CD4-positive, alpha-beta T cell treated with Interleukin-6 at 100 ng/mL for 8 hours (primary cell): ENCODE measurements around the gene CNTNAP1.

Source experiments
- DNase-seq: peaks from one replicate; pipeline ENCODE4 v3.0.0-alpha.2; 2020; ENCODE audit warnings: mixed read lengths, low spot score

Gene CNTNAP1

DNA sequence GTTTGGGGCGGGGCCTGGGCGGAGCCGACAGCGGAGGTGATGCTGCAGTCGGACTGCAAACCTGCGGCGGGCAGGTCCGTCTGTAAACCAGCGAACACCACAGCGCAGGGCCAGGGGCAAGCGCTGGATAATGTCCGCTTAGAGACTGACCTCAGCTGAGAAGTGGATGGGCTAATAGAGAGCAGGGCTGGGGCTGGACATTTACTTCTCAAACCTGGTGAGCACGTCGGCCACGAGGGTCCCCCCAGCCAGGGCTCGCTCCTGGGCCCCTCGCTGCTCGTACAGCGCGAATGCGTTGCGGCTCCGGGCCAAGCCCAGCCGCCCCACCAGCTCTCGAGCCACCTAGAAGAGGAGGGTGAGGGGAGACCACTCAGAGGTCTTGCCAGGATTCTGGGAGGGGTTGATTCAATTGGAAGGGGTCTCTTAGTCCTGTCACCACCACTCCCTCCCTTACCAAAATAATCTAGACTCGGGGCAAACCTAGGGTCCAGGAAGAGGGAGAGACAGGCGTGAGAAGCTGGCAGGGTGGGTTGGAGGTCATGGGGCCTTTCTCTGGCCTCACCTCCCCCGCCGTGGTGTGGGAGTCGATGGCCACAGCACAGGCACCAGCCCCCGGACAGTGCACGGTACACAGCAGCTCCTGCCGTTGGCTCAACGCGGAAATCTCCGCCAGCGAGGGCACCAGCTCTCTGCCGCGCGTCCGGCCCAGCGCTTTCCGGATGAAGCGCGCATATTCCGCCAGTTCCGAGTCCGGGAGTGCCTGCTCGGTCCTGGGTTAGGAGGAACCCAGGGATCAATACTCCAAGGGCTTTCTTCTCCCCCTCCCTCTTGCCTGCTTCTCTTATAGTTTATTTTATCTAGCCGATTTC is 11.3 kb upstream of the CNTNAP1 start:
- DNase-seq = no peak

DNA sequence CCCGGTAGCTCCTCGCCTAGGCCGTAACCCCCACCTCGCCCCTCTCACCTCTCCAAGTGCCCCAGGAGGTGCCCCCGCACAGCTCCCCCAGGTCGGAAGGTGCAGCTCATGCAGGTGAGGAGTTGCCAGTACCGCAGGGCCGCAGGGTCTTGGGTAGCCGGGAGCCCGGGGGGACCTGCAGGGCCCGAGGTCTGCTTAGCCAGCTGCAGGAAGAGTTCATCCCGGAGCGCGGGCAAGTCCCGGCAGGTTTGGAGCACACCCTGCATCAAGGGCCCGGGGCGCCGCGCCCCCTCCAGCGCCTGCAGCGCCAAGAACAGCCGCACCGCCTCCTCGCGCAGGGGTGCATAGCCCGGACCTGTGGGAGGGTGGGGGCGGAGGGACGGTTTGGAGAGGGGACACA is 10.3 kb upstream of the CNTNAP1 start:
- no peak for DNase-seq

DNA sequence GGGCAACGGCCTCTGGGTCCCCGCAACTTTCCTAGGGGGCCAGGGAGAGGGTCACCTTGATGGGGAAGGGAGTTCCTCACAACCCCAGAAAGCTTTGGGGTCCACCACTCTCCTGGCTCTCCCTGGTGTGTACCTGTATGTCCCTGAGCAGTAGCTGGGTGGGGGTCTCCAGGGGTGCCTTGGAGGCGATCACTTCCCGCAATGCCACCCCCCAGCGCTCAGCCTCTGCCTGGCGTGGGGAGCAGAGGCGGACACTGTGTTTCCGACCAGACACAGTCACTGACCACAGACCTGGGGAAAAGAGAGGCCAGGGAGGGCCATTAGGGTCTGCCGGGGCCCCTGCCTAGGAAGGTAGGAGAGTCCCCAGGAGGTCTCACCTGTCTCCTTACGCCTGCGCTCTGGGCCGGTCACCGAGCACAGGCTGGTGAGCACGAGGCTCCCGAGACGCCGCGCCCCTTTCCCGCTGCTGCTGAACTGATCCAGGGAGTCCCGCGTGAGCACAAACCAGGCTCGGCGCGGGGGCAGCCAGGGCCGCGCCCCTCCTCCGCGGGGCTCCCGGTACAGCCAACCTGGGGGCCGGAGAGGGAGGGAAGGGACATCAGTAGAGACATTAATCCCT is 9.0 kb upstream of the CNTNAP1 start:
- DNase-seq = no peak

DNA sequence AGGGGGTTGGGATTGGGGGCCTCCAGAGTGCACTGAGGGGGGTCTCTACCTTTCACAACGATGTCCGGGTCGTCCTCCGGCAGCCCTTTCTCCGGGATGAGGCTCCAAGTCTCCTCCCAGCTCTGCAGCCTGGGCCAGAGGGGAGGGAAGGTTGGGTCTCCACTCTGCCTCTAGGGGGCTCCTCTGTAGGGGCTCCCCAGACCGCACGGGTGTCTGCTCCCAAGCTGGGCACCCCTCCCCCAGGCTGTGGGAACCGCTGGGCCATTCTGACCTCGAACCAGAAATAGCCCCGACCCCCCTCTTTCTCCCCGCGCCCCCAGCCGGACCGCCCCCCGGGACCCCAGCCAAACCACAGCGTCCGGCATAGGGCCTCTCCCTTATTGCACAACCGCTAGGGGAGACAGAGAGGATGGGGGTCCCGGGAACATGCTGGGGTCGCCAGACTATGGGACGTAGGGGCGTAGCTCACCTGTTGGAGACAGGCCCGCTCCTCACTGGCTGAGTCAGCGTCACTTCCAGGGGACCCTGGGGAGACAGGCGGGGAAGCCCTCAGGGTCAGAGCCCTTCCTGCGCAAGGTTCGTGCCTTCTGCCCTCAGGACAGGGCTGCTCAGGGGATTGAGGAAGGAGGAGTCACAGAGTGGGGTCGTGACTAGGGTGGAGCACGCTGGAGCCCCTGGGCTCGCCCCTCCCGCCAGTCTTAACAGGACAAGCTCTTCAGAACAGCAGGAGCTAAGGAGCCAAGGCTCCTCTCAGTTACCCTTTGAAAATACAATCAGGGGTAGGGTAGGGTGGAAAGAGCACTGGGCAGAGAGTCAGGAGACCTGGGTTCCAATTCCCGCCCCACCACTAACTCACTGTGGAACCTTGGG is 8.2 kb upstream of the CNTNAP1 start:
- DNase-seq = no peak

DNA sequence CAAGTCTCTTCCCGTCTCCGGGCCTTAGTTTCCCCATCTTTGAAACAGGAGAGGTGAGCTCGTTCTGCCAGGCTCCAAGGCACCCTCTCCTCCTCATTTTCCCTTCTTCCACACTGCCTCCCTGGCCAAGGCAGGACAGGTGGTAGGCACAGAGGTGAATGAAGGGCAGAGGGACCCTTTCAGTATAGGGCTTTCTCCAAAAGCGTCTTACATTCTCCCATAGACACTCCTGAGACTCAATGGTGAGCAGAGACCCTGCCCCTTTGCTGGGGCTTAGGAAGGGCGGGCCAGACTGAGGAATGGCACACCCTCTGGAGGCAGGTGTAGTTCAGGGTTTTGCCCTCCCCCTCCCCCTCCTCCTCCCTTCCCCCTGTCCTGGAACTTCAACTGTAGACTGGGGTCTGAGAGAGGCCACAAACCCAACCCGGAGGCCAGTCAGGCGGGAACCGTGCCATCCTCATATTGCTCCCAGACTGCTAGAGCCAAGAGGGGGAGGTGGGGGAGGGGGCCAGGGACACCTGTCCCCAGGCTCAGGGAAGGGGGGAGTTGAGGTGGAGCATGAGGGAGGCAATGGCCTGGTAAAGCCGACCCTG is 7.5 kb upstream of the CNTNAP1 start:
- DNase-seq = no peak

DNA sequence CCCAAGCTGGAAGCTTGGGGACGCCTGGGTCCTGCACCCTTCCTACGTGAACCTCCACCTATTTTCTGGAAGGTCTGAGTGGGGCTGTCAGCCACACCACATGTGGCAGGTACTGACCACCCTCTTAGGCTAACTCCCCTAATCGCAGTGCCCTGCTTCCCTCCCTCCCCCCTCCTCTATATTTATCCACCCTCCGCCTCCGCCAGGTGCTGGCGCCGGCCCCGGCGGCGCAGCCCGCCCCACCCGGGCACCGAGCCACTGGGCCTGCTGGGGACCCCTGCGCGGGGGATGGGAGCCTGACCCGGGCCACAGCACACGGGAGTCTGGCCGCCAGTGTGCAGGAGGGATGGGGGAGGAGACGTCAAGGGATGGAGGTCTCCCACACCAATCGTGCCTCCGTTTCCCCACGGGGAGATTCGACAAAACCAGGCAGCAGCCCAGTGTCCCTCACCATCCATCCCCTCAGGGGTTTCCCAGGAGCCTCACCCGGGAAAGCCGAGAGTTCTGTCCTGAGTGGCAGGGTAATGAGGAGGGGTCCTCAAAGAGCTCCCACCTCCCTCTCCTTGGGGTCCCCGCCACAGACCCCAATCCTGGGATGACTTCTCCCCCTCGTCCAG is 6.9 kb upstream of the CNTNAP1 start:
- DNase-seq = no peak

DNA sequence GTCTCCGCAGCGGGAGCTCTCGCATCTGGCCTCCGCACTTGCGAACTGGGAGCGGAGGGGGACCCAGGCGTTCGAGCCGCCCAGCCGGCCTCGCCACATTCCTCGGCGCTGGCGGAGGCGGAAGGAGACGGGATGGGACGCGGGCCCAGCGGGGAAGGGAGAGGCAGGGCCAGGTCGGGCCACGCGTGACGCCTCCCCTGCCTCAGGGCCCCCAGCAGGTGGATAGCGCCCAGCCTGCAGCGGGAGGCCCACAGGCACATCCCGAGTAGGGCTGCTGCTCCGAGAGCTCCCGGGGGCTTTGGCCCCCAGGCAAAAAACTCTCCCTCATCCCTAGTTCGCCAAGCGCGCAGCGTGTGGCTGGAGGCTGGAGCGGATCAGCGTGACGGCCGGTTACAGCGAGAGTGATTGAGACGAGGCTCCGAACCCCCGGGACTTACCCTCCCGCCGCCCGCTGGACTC is 6.3 kb upstream of the CNTNAP1 start:
- no peak for DNase-seq

DNA sequence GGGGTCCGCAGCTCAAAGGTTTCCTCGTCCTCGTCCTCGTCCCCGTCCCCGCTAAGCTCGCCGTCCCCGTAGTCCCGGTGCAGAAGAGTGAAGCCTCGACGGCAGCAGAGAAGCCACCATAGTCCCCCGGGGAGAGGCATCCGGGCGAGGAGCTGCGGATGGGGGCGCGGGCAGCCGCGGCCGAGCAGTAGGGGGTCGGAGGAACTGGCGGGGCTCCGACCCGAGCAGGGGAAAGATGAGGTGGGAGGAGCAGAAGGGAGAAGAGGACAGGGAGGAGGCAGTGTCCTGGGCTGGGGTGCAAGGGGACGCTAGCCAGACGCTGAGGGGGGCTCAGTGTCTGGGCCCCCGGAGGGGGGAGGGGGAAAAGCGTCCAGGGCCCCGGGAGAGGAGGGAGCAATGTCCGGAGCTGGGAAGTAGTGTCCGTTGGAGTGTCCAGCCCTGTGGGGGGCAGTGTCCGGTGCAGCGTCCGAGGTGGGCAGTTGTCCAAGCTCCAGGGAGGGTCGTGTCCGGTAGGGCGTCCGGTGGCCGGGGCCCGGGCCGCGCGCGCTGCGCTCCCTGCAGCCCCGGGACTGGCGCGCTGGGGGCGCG is 5.8 kb upstream of the CNTNAP1 start, which contains the start of gene PLEKHH3:
TSS of gene PLEKHH3 (minus strand) at position 571 of the 588 bp plus-strand sequence. CDS start at position 140, 431 bp downstream.
- no peak for DNase-seq

DNA sequence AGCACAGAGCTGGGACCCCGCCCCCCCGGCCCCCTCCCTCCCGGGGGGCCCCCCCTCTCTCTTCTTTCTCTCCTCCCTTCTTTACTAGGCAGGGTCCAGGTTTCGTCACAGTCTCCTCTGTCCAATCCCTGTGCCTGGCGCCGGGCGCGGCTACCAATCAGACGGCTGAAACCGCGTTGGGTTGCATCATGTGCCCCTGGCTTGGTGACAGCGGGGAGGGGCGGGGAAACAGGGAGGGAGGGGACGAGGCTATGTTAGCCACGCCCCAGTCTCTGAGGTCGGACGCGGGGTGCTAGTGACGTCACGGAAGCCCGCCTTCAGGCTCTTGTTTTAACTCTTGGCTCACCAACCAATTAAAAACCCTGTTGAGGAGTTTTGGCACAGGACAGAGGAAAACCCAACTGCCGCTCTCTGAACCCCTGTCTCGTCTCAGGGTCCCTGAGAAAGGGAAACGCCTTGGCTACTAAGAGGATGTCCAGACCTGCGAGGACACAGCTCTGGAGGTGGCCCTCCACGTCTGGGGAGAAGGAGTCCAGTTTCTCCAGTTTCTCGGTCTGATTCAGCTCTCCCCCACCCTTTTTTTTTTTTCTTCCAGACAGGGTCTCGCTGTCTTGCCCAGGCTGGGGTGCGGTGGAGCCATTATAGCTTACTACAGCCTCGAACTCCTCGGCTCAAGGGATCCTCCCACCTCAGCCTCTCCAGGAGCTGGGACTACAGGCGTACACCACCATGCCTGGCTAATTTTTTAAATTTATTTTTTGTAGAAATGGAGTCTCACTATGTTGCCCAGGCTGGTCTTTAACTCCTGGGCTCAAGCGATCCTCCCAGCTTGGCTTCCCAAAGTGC is 5.1 kb upstream of the CNTNAP1 start:
- DNase-seq = peak; percentile 96

DNA sequence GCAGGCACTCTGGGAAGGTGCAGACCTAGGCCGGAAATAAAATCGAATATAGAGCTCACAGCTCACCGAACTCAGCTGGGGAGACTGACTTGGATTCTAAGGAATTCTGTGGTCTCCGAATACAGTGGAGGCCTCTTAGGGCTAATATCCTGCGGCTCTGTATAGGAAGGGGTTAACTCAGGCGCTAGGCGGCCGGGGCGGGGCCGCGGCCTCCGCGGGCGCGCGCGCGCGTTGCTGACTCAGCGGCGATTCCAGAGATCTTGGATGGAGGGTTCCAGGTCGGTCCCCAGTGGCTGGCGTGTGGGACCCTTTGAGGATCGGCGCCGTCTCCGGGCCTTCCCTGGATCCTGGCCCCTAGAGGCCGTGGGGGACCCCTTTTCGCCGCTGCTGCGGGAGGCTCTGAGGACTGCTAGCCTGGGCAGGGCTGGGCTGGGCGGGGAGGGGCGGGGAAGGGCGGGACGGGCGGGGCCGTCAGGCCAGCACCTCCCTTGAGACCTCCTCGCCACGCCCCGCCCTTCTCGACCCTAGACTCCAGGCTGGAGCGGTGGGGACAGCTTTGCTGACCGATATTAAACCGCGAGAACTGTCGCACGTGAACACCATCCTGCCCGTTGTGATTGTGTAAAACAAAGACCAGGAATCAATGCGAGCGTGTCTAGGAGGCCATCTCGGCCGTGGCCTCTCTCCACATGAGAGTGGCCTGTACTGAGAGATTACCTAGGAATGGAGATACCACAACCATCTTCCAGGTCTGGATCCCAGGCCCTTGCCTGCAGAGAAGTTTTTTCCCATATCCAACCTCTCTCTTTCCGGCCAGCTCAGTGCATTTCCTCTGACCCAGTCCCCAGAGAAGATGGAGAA is 4.2 kb upstream of the CNTNAP1 start:
- peak; percentile 59 for DNase-seq

DNA sequence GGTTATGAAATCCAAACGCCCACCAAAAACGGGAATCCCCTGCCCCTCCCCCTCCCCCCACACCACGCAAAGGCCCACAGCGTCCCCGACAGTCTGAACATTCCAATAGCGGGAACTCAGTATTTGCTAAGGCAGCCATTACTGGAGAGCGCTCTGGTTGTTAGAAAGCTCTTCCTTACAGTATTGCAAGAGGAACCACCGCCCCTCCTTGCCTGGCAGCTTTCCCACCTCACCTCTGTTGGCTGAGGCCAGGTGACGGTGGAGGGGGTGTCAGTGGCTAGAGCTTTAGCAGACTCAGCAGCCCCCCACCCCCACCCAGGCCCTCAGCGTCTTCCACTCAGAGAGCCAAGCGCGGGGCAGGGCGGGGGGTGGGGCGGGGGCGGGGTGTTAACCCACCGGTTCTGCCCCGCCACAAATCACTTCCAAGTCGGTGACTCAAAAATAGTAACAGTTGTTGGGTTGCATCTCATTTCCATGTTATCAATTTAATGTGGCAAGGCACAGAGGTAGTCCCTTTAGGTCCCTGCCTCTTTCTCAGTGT is 3.3 kb upstream of the CNTNAP1 start:
- DNase-seq = peak; percentile 23

DNA sequence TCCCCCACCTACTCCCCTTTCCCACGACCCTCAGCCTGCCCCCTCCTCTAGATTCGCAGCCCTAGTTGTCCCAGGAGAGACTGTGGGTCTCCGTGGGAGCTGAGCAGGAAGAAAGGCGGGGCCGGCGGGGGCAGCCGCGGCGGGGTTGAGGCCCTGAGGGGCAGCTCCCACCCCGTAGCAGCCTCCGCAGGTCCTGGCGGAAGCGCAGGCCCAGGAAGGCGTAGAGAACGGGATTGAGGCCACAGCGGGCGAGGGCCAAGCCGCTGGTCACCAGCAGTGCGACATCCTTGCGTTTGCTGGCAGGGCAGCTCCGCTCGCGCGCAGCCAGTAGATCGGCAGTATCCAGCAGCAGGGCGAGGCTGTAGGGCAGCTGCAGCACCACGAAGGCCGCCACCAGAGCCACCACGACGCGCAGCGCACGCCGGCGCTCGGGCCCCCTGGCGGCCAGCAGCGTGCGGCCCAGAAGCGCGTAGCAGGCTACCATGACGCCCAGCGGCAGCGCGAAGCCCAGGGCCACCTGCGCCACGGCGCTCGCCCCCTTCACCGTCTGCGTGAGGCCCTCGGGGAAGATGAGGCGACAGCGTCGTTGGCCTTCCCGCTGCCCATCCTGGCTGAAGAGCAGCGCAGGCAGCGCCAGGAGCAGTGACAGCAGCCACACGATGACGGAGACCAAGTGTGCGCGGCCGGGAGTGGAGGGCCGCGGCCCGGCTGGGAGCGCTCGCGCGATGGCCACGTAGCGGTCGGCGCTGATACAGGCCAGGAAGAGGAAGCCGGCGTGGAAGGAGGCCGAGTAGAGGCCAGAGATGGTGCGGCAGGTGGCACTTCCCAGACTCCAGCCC is 2.6 kb upstream of the CNTNAP1 start:
- DNase-seq = peak; percentile 69

DNA sequence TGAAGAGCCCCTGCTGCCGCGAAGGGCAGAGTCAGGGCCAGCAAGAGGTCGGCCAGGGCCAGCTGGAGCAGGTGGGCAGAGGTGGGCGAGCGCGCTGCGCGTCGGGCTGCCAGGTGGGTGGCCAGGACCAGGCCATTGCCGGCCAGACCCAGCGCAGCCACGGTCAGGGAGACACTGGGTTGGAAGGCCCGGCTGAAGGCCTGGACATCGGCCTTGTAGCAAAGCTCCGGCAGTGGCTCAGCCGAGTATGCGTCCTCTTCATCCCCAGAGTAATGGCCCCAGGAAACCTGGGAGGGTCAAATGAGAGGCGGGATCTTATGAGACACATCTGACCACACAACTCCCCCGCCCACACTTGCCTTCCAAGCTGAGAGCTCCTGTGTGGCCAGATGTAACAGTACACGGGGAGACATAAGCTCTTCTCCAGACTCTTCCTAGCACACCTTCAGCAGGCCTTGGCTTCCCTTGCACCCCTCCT is 2.0 kb upstream of the CNTNAP1 start:
- no peak for DNase-seq

DNA sequence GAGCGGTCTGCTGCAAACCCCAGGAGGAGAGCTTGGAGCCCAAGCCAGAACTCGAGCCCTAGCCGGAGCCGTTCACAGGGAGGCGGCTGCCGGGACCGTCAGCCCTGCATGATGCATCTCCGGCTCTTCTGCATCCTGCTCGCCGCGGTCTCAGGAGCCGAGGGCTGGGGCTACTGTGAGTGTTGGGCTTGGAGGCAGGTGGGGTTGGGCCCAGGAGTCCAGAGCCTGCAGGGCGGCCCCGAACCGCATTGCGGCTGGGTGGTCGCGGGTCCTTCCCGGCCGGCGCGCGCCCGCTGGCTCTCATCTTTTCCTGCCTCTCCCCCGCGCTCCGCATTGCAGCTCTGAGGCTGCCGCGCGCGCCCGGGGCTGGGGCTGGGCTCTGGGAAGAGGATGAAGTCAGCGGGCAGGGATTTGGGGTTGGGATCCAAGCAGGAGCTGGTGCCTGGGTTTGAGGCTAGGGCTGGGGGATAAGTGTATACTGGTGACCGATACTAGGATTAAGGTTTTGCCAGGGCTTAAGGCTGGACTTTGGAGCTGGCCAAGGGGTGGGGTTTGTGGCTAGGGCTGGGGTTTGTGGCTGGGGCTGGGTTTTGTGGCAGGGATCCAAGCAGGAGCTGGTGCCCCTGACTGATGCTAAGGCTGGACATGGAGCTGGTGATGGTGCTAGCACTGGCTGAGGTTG is 532 bp downstream of the CNTNAP1 start:
- DNase-seq = no peak

DNA sequence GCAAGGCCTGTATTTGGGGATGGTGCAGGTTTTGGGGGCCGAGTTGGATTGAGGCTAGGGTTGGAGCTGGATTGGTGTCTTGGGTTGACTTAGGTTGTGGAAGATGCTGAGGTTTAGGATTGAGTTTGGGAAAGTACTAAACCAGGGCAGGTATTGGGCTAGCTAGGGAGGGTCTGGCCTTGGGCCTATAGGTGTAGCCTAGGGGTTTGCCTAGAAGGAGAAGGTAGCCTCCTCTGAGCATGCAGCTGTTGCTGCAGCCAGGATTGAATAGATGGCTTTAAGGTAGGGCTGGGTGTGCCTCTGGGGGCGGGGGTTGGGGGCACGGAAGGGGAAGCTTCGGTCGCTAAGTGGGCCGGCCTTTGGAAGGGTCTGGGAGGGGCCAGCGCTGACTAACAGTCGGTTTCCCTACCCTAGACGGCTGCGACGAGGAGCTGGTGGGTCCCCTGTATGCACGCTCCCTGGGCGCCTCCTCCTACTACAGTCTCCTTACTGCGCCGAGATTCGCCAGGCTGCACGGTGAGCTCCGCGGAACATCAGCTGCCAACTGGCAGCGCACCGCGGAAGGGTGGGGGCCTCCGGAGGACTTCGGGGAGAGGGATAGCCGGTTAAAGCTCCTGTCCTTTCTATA is 1.2 kb downstream of the CNTNAP1 start:
- no peak for DNase-seq

DNA sequence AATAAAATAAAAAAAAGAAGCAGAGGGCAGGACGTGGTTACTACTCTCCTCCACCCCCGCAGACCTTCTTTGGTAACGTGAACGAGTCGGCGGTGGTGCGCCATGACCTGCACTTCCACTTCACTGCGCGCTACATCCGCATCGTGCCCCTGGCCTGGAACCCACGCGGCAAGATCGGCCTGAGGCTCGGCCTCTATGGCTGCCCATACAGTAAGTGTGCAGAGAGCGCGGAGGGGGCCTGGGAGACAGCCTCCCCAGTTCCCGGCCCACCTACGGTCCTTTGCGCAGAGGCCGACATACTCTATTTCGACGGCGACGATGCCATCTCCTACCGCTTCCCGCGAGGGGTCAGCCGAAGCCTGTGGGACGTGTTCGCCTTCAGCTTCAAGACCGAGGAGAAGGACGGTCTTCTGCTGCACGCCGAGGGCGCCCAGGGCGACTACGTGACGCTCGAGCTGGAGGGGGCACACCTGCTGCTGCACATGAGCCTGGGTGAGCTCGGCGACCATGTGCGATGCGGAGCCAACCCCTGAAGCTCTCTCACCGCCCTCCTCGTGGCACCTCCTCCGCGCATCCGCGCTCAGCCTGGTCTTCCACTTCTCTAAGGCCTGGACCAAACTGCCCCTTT is 2.7 kb downstream of the CNTNAP1 start:
- DNase-seq = no peak
